SK-N-SH (cell line): Measurements from ENCODE around the gene PPAN. TPM values are rescaled to one million over a fixed set of nuclear protein-coding genes. Genes with fewer than 3 reads are reported as not detected.

Experiments used
- CTCF ChIA-PET: fragments of 300-600, 350-600 bp; formaldehyde crosslinking; extraction: SDS; loops from one replicate; lab custom pipeline; 2021; lab: Yijun Ruan, JAX
- POLR2A ChIA-PET: fragments of 350-600 bp; sonication (Branson Sonifier 250); formaldehyde crosslinking; extraction: SDS; loops from one replicate; lab custom pipeline; 2020; ENCODE audit warnings: antibody characterized with exemption, inconsistent platforms; lab: Yijun Ruan, JAX
- DNase-seq: peaks from one replicate; pipeline ENCODE4 v3.0.0; 2012
- H2AFZ ChIP-seq: fragments of 200-600 bp; sonication (generic); 2 replicates; pipeline ENCODE4 v1.8.1; 2016; ENCODE audit warnings: antibody characterized with exemption, mild to moderate bottlenecking, low read depth
- H3F3A ChIP-seq: fragments of 200-600 bp; sonication (generic); replicated peaks from 2 replicates; pipeline ENCODE3; 2016; ENCODE audit warnings: antibody characterized with exemption, mild to moderate bottlenecking; ENCODE audit not compliant: insufficient read depth
- H3K27ac ChIP-seq, 2 experiments: fragments of 200-500 bp in 1 of 2; fragments of 200-600 bp in 1 of 2; sonication (Bioruptor generic) in 1 of 2; sonication (generic), shearing (Covaris generic) in 1 of 2; 2 replicates each; pipeline versions ENCODE4 v1.5.1 to v1.6.1; 2014 to 2016; ENCODE audit warnings: low read depth in 2 of 2, inconsistent platforms in 1 of 2, low read length in 1 of 2, mild to moderate bottlenecking in 1 of 2, mixed read lengths in 1 of 2
- H3K27me3 ChIP-seq: fragments of 200-600 bp; sonication (generic), shearing (Covaris generic); 2 replicates; pipeline ENCODE4 v1.6.1; 2016; ENCODE audit warnings: mixed run types; ENCODE audit not compliant: insufficient read depth
- H3K36me3 ChIP-seq, 2 experiments: fragments of 200-500 bp in 1 of 2; fragments of 200-600 bp in 1 of 2; sonication (Bioruptor generic) in 1 of 2; sonication (generic) in 1 of 2; replicated peaks in 1 of 2; 2 replicates each; pipeline versions ENCODE3 to v1.5.1; 2014 to 2016; ENCODE audit warnings: low read length in 1 of 2, mild to moderate bottlenecking in 1 of 2; ENCODE audit not compliant: insufficient read depth in 2 of 2, control insufficient read depth in 1 of 2
- H3K4me1 ChIP-seq, 2 experiments: fragments of 200-500 bp in 1 of 2; fragments of 200-600 bp in 1 of 2; sonication (Bioruptor generic) in 1 of 2; sonication (generic), shearing (Covaris generic) in 1 of 2; 2 replicates each; pipeline versions ENCODE4 v1.5.1 to v1.6.1; 2014 to 2016; ENCODE audit warnings: low read depth in 1 of 2, low read length in 1 of 2, mixed run types in 1 of 2; ENCODE audit not compliant: insufficient read depth in 2 of 2, control insufficient read depth in 1 of 2
- H3K4me2 ChIP-seq: fragments of 200-600 bp; sonication (generic), shearing (Covaris generic); 2 replicates; pipeline ENCODE4 v1.6.1; 2017; ENCODE audit warnings: mixed run types
- H3K4me3 ChIP-seq, 2 experiments: fragments of 200-500 bp in 1 of 2; fragments of 200-600 bp in 1 of 2; sonication (Bioruptor generic) in 1 of 2; sonication (generic), shearing (Covaris generic) in 1 of 2; 2 replicates each; pipeline versions ENCODE4 v1.5.1 to v1.8.1; 2014 to 2016; ENCODE audit warnings: low read depth in 2 of 2, inconsistent platforms in 1 of 2, low read length in 1 of 2, mild to moderate bottlenecking in 1 of 2, mixed read lengths in 1 of 2, moderate library complexity in 1 of 2
- H3K79me2 ChIP-seq: fragments of 200-600 bp; sonication (generic); 2 replicates; pipeline ENCODE4 v1.8.1; 2017; ENCODE audit warnings: mild to moderate bottlenecking; ENCODE audit not compliant: insufficient read depth
- H3K9ac ChIP-seq: fragments of 200-600 bp; sonication (generic); 2 replicates; pipeline ENCODE4 v1.6.1; 2017; ENCODE audit warnings: mixed run types
- H3K9me2 ChIP-seq: fragments of 200-600 bp; sonication (generic); 2 replicates; pipeline ENCODE4 v1.6.1; 2017; ENCODE audit warnings: mixed run types
- H3K9me3 ChIP-seq: fragments of 200-600 bp; sonication (generic); 2 replicates; pipeline ENCODE4 v1.6.1; 2017; ENCODE audit warnings: mixed run types, mild to moderate bottlenecking, moderate library complexity
- H4K20me1 ChIP-seq: fragments of 200-600 bp; sonication (generic); 2 replicates; pipeline ENCODE4 v1.6.1; 2017; ENCODE audit warnings: mild to moderate bottlenecking, mixed run types; ENCODE audit not compliant: insufficient read depth
- EP300 ChIP-seq, 2 experiments: IDR thresholded peaks; 2 replicates each; pipeline versions ENCODE4 v1.4.0 to v1.6.1; 2012; ENCODE audit warnings: borderline replicate concordance in 1 of 2, low read depth in 1 of 2, low read length in 1 of 2
- EZH2phosphoT487 ChIP-seq: fragments of 200-600 bp; sonication (generic); IDR thresholded peaks from 2 replicates; pipeline ENCODE4 v1.6.1; 2017; ENCODE audit warnings: low read depth, mixed run types, mild to moderate bottlenecking, antibody characterized with exemption, moderate library complexity, borderline replicate concordance
- FOXM1 ChIP-seq: IDR thresholded peaks from 2 replicates; pipeline ENCODE4 v1.4.0; 2012; ENCODE audit warnings: low read depth, mild to moderate bottlenecking
- GATA2 ChIP-seq: sonication (generic); formaldehyde crosslinking; IDR thresholded peaks from 2 replicates; pipeline ENCODE4 v1.5.0; 2020; ENCODE audit warnings: mild to moderate bottlenecking, missing genetic modification reagents
- JUND ChIP-seq: IDR thresholded peaks from 2 replicates; pipeline ENCODE4 v1.4.0; 2012
- MEF2A ChIP-seq: IDR thresholded peaks from 2 replicates; pipeline ENCODE4 v1.4.0; 2012; ENCODE audit warnings: low read depth, borderline replicate concordance
- MXI1 ChIP-seq: IDR thresholded peaks from 2 replicates; pipeline ENCODE4 v1.6.1; 2012; ENCODE audit warnings: mild to moderate bottlenecking, low read depth, low read length, improper control_type of control experiment
- NFIC ChIP-seq: IDR thresholded peaks from 2 replicates; pipeline ENCODE4 v1.4.0; 2012; ENCODE audit warnings: borderline replicate concordance
- NRF1 ChIP-seq: IDR thresholded peaks from 2 replicates; pipeline ENCODE4 v1.6.1; 2012; ENCODE audit warnings: low read depth, mild to moderate bottlenecking, low read length
- RAD21 ChIP-seq: IDR thresholded peaks from 2 replicates; pipeline ENCODE4 v1.6.1; 2012; ENCODE audit warnings: mild to moderate bottlenecking, low read length
- RXRA ChIP-seq: IDR thresholded peaks from 2 replicates; pipeline ENCODE4 v1.4.0; 2012; ENCODE audit warnings: low read depth, mild to moderate bottlenecking, borderline replicate concordance
- TAF1 ChIP-seq: IDR thresholded peaks from 2 replicates; pipeline ENCODE4 v1.6.1; 2012; ENCODE audit warnings: low read depth, mild to moderate bottlenecking, low read length, moderate library complexity, borderline replicate concordance
- TCF12 ChIP-seq: IDR thresholded peaks from 2 replicates; pipeline ENCODE4 v1.4.0; 2012
- TEAD4 ChIP-seq: IDR thresholded peaks from 2 replicates; pipeline ENCODE4 v1.4.0; 2012; ENCODE audit warnings: mild to moderate bottlenecking, borderline replicate concordance; ENCODE audit not compliant: insufficient read depth
- WGBS: methylation state at CpG from one replicate; pipeline ENCODE4 v1.1.6; 2017; ENCODE audit warnings: low lambda C conversion rate; 5-methylcytosine and 5-hydroxymethylcytosine counted together
- polyA plus RNA-seq, 3 experiments: library from polyadenylated mRNA; depleted of rRNA; stranded (reverse); fragments of >200 nt; gene quantifications; 2 replicates each; pipeline ENCODE4 v1.2.3, GENCODE V29; 2012
- TF ChIP-seq, protein P1 (sequence below): IDR thresholded peaks from 2 replicates; pipeline ENCODE4 v1.4.0; 2012; ENCODE audit warnings: low read depth, borderline replicate concordance
- TF ChIP-seq, protein P2 (sequence below): fragments of 150-350 bp; IDR thresholded peaks from 2 replicates; pipeline ENCODE4 v1.6.1; 2016; ENCODE audit warnings: mild to moderate bottlenecking, low read depth, low read length
- TF ChIP-seq, protein P3 (sequence below): fragments of 200-600 bp; sonication (generic); IDR thresholded peaks from 2 replicates; pipeline ENCODE4 v1.6.1; 2017; ENCODE audit warnings: antibody characterized with exemption, mild to moderate bottlenecking, moderate library complexity
- TF ChIP-seq, protein P4 (sequence below): IDR thresholded peaks from 2 replicates; pipeline ENCODE4 v1.4.0; 2012; ENCODE audit warnings: low read depth

The PPAN gene
- polyA plus RNA-seq, 1 of the 3 experiments (the other 2 are of a cell fraction): 75.6 TPM

DNA sequence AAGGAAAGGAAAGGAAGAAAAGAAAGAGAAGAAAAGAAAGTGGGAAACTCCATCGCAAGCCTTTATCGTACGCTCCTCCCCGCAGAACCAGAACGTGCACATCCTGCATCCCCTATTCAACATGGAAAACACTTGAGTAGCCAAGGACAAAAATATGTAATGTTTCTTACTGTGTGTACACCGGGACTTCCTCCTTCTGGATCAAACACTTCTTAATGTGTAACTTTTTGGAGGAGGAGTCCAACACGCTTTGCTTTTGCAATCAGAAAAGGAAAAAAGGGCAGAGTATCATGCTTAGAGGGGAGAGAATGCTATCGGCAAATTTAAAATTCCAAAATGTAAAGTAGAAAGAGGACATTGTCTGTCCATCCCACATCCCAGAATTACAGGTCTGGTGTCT, 27.8 kb upstream of the PPAN start (continued):
- no peak for TF ChIP-seq TEAD4
- TF ChIP-seq RXRA: no peak
- TF ChIP-seq TAF1: no peak
- no peak for TF ChIP-seq RAD21

DNA sequence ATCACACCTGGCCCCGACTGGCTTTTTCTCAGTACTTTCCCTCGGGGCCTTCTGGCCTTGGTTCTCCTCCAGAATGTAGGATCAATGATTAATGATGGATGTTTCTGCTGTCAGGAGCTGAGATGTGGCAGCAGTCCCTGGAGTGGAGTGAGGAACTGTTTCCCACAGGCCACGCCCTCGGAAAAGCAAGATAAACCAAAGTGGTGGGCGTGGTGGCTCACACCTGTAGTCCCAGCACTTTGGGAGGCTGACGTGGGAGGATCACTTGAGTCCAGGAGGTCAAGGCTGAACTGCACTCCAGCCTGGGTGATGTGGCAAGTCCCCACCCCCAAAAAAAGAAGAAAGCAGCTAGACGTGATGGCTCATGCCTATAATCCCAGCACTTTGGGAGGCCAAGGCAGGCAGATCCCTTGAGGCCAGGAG, 27.1 kb upstream of the PPAN start:
- Histone ChIP-seq H3K9me3 (no peaks in the 10 kb centered on the region), H3K9ac (no peak overlapping the region), H2AFZ (no peak overlapping the region), H3K9me2 (no peaks in the 10 kb centered on the region), H4K20me1 (no peaks in the 10 kb centered on the region), H3K4me1 (no peaks in the 10 kb centered on the region), H3F3A (no peaks in the 10 kb centered on the region), H3K4me3 (no peak overlapping the region), H3K27ac (no peak overlapping the region), H3K4me2 (no peak overlapping the region), H3K36me3 (no peaks in the 10 kb centered on the region), H3K79me2 (no peaks in the 10 kb centered on the region), H3K27me3 (peaks cover 23% of the 10 kb centered on the region)
- ChIA-PET POLR2A (no interaction called here), CTCF (interaction anchor here (1.1 kb wide), 1 partner anchor 15 kb away, joined by 3 read pairs; no protein-coding TSS in a partner anchor)
- WGBS: 16% methylated on average over 5 of the region's 7 CpGs
- DNase-seq: no peak
- TF ChIP-seq NFIC (no peak), JUND (no peak), MXI1 (no peak), NRF1 (no peak), TEAD4 (no peak), EZH2phosphoT487 (no peak), EP300 (IDR thresholded peaks at IDR 0.05; ENCODE audit: borderline replicate concordance in 1 of 2, low read depth in 1 of 2, low read length in 1 of 2) (no peak), TCF12 (no peak), MEF2A (no peak)
- TF ChIP-seq, protein P1, sequence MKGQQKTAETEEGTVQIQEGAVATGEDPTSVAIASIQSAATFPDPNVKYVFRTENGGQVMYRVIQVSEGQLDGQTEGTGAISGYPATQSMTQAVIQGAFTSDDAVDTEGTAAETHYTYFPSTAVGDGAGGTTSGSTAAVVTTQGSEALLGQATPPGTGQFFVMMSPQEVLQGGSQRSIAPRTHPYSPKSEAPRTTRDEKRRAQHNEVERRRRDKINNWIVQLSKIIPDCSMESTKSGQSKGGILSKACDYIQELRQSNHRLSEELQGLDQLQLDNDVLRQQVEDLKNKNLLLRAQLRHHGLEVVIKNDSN: no peak
- TF ChIP-seq, protein P2, sequence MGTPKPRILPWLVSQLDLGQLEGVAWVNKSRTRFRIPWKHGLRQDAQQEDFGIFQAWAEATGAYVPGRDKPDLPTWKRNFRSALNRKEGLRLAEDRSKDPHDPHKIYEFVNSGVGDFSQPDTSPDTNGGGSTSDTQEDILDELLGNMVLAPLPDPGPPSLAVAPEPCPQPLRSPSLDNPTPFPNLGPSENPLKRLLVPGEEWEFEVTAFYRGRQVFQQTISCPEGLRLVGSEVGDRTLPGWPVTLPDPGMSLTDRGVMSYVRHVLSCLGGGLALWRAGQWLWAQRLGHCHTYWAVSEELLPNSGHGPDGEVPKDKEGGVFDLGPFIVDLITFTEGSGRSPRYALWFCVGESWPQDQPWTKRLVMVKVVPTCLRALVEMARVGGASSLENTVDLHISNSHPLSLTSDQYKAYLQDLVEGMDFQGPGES: no peak

DNA sequence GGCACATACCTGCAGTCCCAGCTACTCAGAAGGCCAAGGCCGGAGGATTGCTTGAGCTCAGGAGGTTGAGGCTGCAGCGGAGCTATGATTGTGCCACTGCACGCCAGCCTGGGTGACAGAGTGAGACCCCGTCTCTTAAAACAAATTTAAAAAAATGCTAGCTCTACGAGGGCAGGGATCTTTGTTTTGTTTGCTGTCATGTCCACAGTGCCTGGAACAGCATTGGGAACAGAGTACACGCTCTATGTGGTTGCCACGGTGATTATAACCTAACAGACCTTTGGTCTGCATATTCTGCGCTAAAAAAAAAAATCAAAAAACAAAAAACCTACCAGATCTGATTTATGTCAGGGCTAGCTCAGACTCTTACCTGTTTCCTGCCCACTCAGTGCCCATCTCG, 22.3 kb upstream of the PPAN start:
- Histone ChIP-seq H3K9ac (no peak overlapping the region), H4K20me1 (no peaks in the 10 kb centered on the region), H3K4me2 (no peak overlapping the region), H3K4me3 (no peak overlapping the region), H3K27me3 (peaks cover 13% of the 10 kb centered on the region), H3K36me3 (no peaks in the 10 kb centered on the region), H3K27ac (no peak overlapping the region), H3K79me2 (no peaks in the 10 kb centered on the region; the same call in 1 of the 2 replicates), H3K4me1 (peaks cover 0 to 7% of the 10 kb centered on the region in 2 experiments; a peak in 1 of 4 replicates), H3K9me2 (no peaks in the 10 kb centered on the region), H3F3A (peaks cover 5% of the 10 kb centered on the region), H2AFZ (no peak overlapping the region), H3K9me3 (no peaks in the 10 kb centered on the region)
- WGBS: 53% methylated on average over 9 of the region's 9 CpGs
- no peak for TF ChIP-seq FOXM1
- no peak for TF ChIP-seq NFIC
- TF ChIP-seq, protein P3, sequence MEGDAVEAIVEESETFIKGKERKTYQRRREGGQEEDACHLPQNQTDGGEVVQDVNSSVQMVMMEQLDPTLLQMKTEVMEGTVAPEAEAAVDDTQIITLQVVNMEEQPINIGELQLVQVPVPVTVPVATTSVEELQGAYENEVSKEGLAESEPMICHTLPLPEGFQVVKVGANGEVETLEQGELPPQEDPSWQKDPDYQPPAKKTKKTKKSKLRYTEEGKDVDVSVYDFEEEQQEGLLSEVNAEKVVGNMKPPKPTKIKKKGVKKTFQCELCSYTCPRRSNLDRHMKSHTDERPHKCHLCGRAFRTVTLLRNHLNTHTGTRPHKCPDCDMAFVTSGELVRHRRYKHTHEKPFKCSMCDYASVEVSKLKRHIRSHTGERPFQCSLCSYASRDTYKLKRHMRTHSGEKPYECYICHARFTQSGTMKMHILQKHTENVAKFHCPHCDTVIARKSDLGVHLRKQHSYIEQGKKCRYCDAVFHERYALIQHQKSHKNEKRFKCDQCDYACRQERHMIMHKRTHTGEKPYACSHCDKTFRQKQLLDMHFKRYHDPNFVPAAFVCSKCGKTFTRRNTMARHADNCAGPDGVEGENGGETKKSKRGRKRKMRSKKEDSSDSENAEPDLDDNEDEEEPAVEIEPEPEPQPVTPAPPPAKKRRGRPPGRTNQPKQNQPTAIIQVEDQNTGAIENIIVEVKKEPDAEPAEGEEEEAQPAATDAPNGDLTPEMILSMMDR: no peak
- no peak for TF ChIP-seq NRF1
- TF ChIP-seq MEF2A: no peak
- no peak for TF ChIP-seq GATA2
- TF ChIP-seq, protein P4, sequence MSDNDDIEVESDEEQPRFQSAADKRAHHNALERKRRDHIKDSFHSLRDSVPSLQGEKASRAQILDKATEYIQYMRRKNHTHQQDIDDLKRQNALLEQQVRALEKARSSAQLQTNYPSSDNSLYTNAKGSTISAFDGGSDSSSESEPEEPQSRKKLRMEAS: no peak
- ChIA-PET CTCF (interaction anchor here (1.1 to 1.2 kb wide), 2 partner anchors 15 to 166 kb away, joined by 3 to 4 read pairs; no protein-coding TSS in a partner anchor), POLR2A (no interaction called here)
- DNase-seq: no peak
